Fibroblast of the conjunctiva (primary cell): ENCODE results near the gene TTPAL.
"Not testable (repeated sequence)": the region's sequence is repeated elsewhere in the genome, so short reads cannot be mapped to it uniquely, and the experiment has no call there.

Experiments
- DNase-seq: peaks from one replicate; pipeline ENCODE4 v3.0.0-alpha.2; 2010; ENCODE audit warnings: low read depth

TTPAL gene

GRCh38 chr20:44468044-44468782 is 7.5 kb upstream of the TTPAL start:
- DNase-seq: no peak

GRCh38 chr20:44470327-44470726 is 5.3 kb upstream of the TTPAL start:
- DNase-seq: no peak

- DNase-seq: no peak
Measured at GRCh38 chr20:44471481-44471882, 4.2 kb upstream of the TTPAL start.

GRCh38 chr20:44472283-44472682 is 3.4 kb upstream of the TTPAL start:
- not testable (repeated sequence) for DNase-seq

GRCh38 chr20:44475372-44475693 is 341 bp upstream of the TTPAL start:
- DNase-seq: no peak

- no peak for DNase-seq
Measured at GRCh38 chr20:44477151-44477550, 1.5 kb downstream of the TTPAL start.

- no peak for DNase-seq
Measured at GRCh38 chr20:44478206-44478605, 2.5 kb downstream of the TTPAL start.

- DNase-seq: no peak
Measured at GRCh38 chr20:44479643-44480042, 4.0 kb downstream of the TTPAL start.

GRCh38 chr20:44480097-44480496 is 4.4 kb downstream of the TTPAL start:
- no peak for DNase-seq

- no peak for DNase-seq
Measured at GRCh38 chr20:44481719-44482416, 6.2 kb downstream of the TTPAL start.

GRCh38 chr20:44483112-44483511 is 7.4 kb downstream of the TTPAL start:
- no peak for DNase-seq

GRCh38 chr20:44485078-44485829 is 9.6 kb downstream of the TTPAL start:
- DNase-seq: no peak

GRCh38 chr20:44485830-44486198 is 10.1 kb downstream of the TTPAL start:
- no peak for DNase-seq

- no peak for DNase-seq
Measured at GRCh38 chr20:44488551-44488950, 12.9 kb downstream of the TTPAL start.

- DNase-seq: no peak
Measured at GRCh38 chr20:44489223-44489622, 13.5 kb downstream of the TTPAL start.

- no peak for DNase-seq
Measured at GRCh38 chr20:44489931-44490330, 14.3 kb downstream of the TTPAL start.

GRCh38 chr20:44491635-44492395 is 16.1 kb downstream of the TTPAL start:
- DNase-seq: peak; percentile 59

- no peak for DNase-seq
Measured at GRCh38 chr20:44494266-44494665, 18.6 kb downstream of the TTPAL start.

- DNase-seq: no peak
Measured at GRCh38 chr20:44494681-44495080, 19.0 kb downstream of the TTPAL start.

- DNase-seq: peak; percentile 62
Measured at GRCh38 chr20:44495257-44495656, 19.6 kb downstream of the TTPAL start.

- DNase-seq: peak; percentile 69
Measured at GRCh38 chr20:44495802-44496481, 20.3 kb downstream of the TTPAL start.

- no peak for DNase-seq
Measured at GRCh38 chr20:44496976-44497375, 21.3 kb downstream of the TTPAL start.
